GM19351 (cell line): ENCODE data around the gene MST1.
A peak's percentile ranks its signal among the peaks of the same experiment; 100 is the strongest.

Source experiments
- ATAC-seq: cut with Tn5 transposase; IDR thresholded peaks from one replicate; pipeline ENCODE4 v1.9.1; 2021; ENCODE audit warnings: mild to moderate bottlenecking, moderate library complexity; ENCODE audit not compliant: unreplicated experiment

Gene MST1

GRCh38 chr3:49680493-49681231 lies 8.6 kb downstream of the MST1 start:
- ATAC-seq, result no peak

- no peak for ATAC-seq
These were observed 13.4 kb downstream of the MST1 start for GRCh38 chr3:49675912-49676311.

- peak; percentile 18 for ATAC-seq
These were observed 14.7 kb downstream of the MST1 start for GRCh38 chr3:49674497-49674983.

- peak; percentile 80 for ATAC-seq
These were observed 15.4 kb downstream of the MST1 start, which contains the start of gene APEH for GRCh38 chr3:49673715-49674496. APEH (plus strand) TSS chr3:49674351; CDS start chr3:49674402, 51 bp downstream.

GRCh38 chr3:49673121-49673714 lies 16.1 kb downstream of the MST1 start:
- ATAC-seq, result no peak

GRCh38 chr3:49671291-49672288 lies 17.7 kb downstream of the MST1 start:
- no peak for ATAC-seq

GRCh38 chr3:49670940-49671290 lies 18.4 kb downstream of the MST1 start:
- ATAC-seq, result no peak

GRCh38 chr3:49669352-49669751 lies 19.9 kb downstream of the MST1 start:
- no peak for ATAC-seq

GRCh38 chr3:49668861-49669260 lies 20.4 kb downstream of the MST1 start:
- ATAC-seq, result no peak

GRCh38 chr3:49668414-49668797 lies 20.9 kb downstream of the MST1 start:
- no peak for ATAC-seq

GRCh38 chr3:49667701-49668413 lies 21.4 kb downstream of the MST1 start:
- ATAC-seq, result no peak

- no peak for ATAC-seq
These were observed 22.7 kb downstream of the MST1 start for GRCh38 chr3:49666592-49666991.

- ATAC-seq, result no peak
These were observed 23.3 kb downstream of the MST1 start for GRCh38 chr3:49665822-49666519.

- ATAC-seq, result no peak
These were observed 25.0 kb downstream of the MST1 start for GRCh38 chr3:49664300-49664699.

- ATAC-seq, result no peak
These were observed 25.4 kb downstream of the MST1 start for GRCh38 chr3:49663831-49664230.

GRCh38 chr3:49662720-49663413 lies 26.4 kb downstream of the MST1 start:
- no peak for ATAC-seq

- no peak for ATAC-seq
These were observed 27.3 kb downstream of the MST1 start for GRCh38 chr3:49662021-49662420.

- ATAC-seq, result no peak
These were observed 28.0 kb downstream of the MST1 start for GRCh38 chr3:49661281-49661680.

GRCh38 chr3:49659756-49660155 lies 29.5 kb downstream of the MST1 start:
- no peak for ATAC-seq
